HepG2 (cell line): ENCODE results near the gene SLC15A3. TPM values are rescaled to one million over a fixed set of nuclear protein-coding genes. Genes with fewer than 3 reads are reported as not detected.

Experiments
- FOXA3 ChIP-seq: IDR thresholded peaks from 2 replicates; pipeline ENCODE4 v1.6.1; 2016; ENCODE audit warnings: missing genetic modification reagents, missing compliant biosample characterization
- GTF3A ChIP-seq: sonication (generic); formaldehyde crosslinking; conservative IDR thresholded peaks from 2 replicates; pipeline ENCODE4 v1.4.0; 2020; ENCODE audit warnings: mild to moderate bottlenecking, missing genetic modification reagents
- HOXA9 ChIP-seq: sonication (generic); formaldehyde crosslinking; IDR thresholded peaks from 2 replicates; pipeline ENCODE4 v1.8.1; 2022; ENCODE audit warnings: missing genetic modification reagents, mild to moderate bottlenecking, moderate library complexity, borderline replicate concordance
- IKZF4 ChIP-seq: sonication (generic); formaldehyde crosslinking; IDR thresholded peaks from 2 replicates; pipeline ENCODE4 v1.5.1; 2020; ENCODE audit warnings: borderline replicate concordance, mild to moderate bottlenecking, low read depth, missing genetic modification reagents; ENCODE audit errors: not compliant biosample characterization
- KAT8 ChIP-seq: IDR thresholded peaks from 2 replicates; pipeline ENCODE4 v1.6.1; 2016; ENCODE audit warnings: missing genetic modification reagents, missing compliant biosample characterization
- NFYC ChIP-seq: IDR thresholded peaks from 2 replicates; pipeline ENCODE4 v1.6.1; 2016; ENCODE audit warnings: missing genetic modification reagents, missing compliant biosample characterization
- PCBP1 ChIP-seq: fragments of 200-400 bp; formaldehyde crosslinking; IDR thresholded peaks from 2 replicates; pipeline ENCODE4 v1.6.1; 2017; ENCODE audit warnings: mild to moderate bottlenecking, low read depth, low read length, borderline replicate concordance
- POLR2A ChIP-seq, 2 experiments: IDR thresholded peaks; 2 replicates each; pipeline ENCODE4 v1.6.1; 2011; ENCODE audit warnings: low read depth in 2 of 2, low read length in 2 of 2, mild to moderate bottlenecking in 1 of 2, moderate library complexity in 1 of 2; ENCODE audit not compliant: insufficient read depth in 1 of 2
- RORA ChIP-seq: sonication (generic); formaldehyde crosslinking; IDR thresholded peaks from 2 replicates; pipeline ENCODE4 v1.5.0; 2020; ENCODE audit warnings: mild to moderate bottlenecking, missing genetic modification reagents, moderate library complexity
- SATB2 ChIP-seq: sonication (generic); formaldehyde crosslinking; IDR thresholded peaks from 2 replicates; pipeline ENCODE4 v1.5.0; 2020; ENCODE audit warnings: missing genetic modification reagents
- THAP11 ChIP-seq: IDR thresholded peaks from 2 replicates; pipeline ENCODE4 v1.6.1; 2016; ENCODE audit warnings: missing biosample characterization, missing genetic modification reagents
- U2AF2 ChIP-seq: fragments of 200-400 bp; formaldehyde crosslinking; IDR thresholded peaks from 2 replicates; pipeline ENCODE4 v1.6.1; 2017; ENCODE audit warnings: low read depth, mild to moderate bottlenecking, low read length
- ZNF180 ChIP-seq: sonication (generic); formaldehyde crosslinking; IDR thresholded peaks from 2 replicates; pipeline ENCODE4 v1.4.0; 2020; ENCODE audit warnings: low read depth, missing genetic modification reagents, borderline replicate concordance
- ZNF207 ChIP-seq: fragments of 450-650 bp; IDR thresholded peaks from 2 replicates; pipeline ENCODE4 v1.6.1; 2016; ENCODE audit warnings: antibody characterized with exemption, borderline replicate concordance
- ZNF431 ChIP-seq: sonication (generic); formaldehyde crosslinking; IDR thresholded peaks from 2 replicates; pipeline ENCODE4 v1.9.0; 2022; ENCODE audit warnings: missing genetic modification reagents, low read depth, mild to moderate bottlenecking, borderline replicate concordance
- ZNF570 ChIP-seq: sonication (generic); formaldehyde crosslinking; IDR thresholded peaks from 2 replicates; pipeline ENCODE4 v1.4.0; 2020; ENCODE audit warnings: mild to moderate bottlenecking, missing genetic modification reagents, borderline replicate concordance
- ZNF776 ChIP-seq: sonication (generic); formaldehyde crosslinking; IDR thresholded peaks from 2 replicates; pipeline ENCODE4 v1.4.0; 2020; ENCODE audit warnings: mild to moderate bottlenecking, missing genetic modification reagents
- polyA plus RNA-seq, 8 experiments: library from polyadenylated mRNA; depleted of rRNA in 3 of 8; stranded (reverse) in 7 of 8; unstranded in 1 of 8; fragments of >200 nt; fragmentation: Illumina TruSeq in 4 of 8; extraction: Trizol in 4 of 8; gene quantifications; 2 replicates each; pipeline versions ENCODE4 v1.2.1 to v1.2.3, GENCODE V29; 2011 to 2016; ENCODE audit warnings: low read depth in 4 of 8, missing spikeins in 1 of 8, mixed read lengths in 1 of 8; ENCODE audit not compliant: insufficient read depth in 1 of 8
- total RNA-seq, 5 experiments: library from RNA; depleted of rRNA; stranded (reverse); fragments of >200 nt; fragmentation: Illumina TruSeq; extraction: Trizol; gene quantifications; 2 replicates each; pipeline ENCODE4 v1.2.3, GENCODE V29; 2016; ENCODE audit warnings: low read depth in 1 of 5
- TF ChIP-seq, protein P1 (sequence below): sonication (generic); formaldehyde crosslinking; IDR thresholded peaks from 2 replicates; pipeline ENCODE4 v1.4.0; 2020; ENCODE audit warnings: missing genetic modification reagents, borderline replicate concordance
- TF ChIP-seq, protein P2 (sequence below): sonication (generic); formaldehyde crosslinking; IDR thresholded peaks from 2 replicates; pipeline ENCODE4 v1.5.1; 2020; ENCODE audit warnings: mild to moderate bottlenecking, moderate library complexity, missing genetic modification reagents
- TF ChIP-seq, protein P3 (sequence below): sonication (generic); formaldehyde crosslinking; conservative IDR thresholded peaks from 2 replicates; pipeline ENCODE4 v1.4.0; 2020; ENCODE audit warnings: missing genetic modification reagents
- TF ChIP-seq, protein P4 (sequence below): IDR thresholded peaks from 2 replicates; pipeline ENCODE4 v1.6.1; 2012; ENCODE audit warnings: inconsistent platforms
- TF ChIP-seq, protein P5 (sequence below): sonication (generic); formaldehyde crosslinking; IDR thresholded peaks from 2 replicates; pipeline ENCODE4 v1.8.1; 2023; ENCODE audit warnings: missing genetic modification reagents, inconsistent platforms, borderline replicate concordance

Gene SLC15A3
- total and polyA plus RNA-seq, 2 of the 13 experiments (the other 11 are each of a cell fraction or from before 2014, with no cell fraction given): 0.45 to 0.77 TPM

DNA sequence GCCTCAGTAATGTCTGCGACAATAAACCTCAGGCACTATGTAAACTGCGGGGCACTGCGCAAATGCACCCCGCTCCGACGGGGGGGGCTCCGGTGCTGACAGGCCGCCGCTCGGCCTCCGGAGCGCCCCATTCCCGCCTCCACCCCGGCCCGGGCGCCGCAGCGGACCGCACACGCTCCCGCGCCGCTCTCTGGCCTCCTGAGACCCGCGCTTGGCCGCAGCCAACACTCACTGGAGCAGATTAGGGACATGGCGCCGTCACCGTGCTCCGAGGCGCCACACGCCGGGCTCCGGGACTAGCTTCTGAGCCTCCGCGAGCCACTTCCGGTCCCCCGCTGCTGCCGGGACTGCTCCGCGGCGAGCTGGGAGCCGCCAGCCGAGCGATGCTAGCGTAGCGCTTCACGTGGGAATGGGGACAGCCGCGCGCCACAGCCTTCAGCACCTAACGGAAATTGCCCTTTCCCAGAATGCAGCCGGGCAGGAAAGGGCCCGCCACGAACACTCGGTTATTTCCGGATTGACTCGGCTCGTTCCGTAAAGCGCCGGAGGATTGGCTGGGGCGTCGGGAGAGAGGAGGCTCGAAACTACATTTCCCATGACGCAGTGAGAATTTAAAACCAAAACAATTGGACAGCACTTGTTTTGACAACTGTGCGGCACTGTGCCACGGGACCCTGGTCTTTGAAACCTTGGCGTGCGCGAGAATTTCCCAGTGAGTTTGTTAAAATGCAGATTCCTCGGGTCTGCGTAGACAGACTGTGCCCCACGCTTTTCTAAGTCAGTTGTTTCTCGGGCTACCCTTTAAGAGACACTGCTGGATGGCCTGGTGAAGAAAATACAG, 45.6 kb downstream of the SLC15A3 start, which contains the start of gene PRPF19 (continued):
- TF ChIP-seq, protein P1, sequence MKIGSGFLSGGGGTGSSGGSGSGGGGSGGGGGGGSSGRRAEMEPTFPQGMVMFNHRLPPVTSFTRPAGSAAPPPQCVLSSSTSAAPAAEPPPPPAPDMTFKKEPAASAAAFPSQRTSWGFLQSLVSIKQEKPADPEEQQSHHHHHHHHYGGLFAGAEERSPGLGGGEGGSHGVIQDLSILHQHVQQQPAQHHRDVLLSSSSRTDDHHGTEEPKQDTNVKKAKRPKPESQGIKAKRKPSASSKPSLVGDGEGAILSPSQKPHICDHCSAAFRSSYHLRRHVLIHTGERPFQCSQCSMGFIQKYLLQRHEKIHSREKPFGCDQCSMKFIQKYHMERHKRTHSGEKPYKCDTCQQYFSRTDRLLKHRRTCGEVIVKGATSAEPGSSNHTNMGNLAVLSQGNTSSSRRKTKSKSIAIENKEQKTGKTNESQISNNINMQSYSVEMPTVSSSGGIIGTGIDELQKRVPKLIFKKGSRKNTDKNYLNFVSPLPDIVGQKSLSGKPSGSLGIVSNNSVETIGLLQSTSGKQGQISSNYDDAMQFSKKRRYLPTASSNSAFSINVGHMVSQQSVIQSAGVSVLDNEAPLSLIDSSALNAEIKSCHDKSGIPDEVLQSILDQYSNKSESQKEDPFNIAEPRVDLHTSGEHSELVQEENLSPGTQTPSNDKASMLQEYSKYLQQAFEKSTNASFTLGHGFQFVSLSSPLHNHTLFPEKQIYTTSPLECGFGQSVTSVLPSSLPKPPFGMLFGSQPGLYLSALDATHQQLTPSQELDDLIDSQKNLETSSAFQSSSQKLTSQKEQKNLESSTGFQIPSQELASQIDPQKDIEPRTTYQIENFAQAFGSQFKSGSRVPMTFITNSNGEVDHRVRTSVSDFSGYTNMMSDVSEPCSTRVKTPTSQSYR (CRISPR knock-in tag): peak; percentile 16; the same call in 1 of the 2 replicates
- TF ChIP-seq IKZF4 (peak; percentile 69), ZNF180 (CRISPR knock-in tag) (no peak), ZNF431 (CRISPR knock-in tag) (no peak; the same call in 1 of the 2 replicates), ZNF207 (no peak), KAT8 (CRISPR knock-in tag) (peak; percentile 91), POLR2A (IDR thresholded peaks at IDR 0.05; ENCODE audit: insufficient read depth in 1 of 2, low read depth in 2 of 2, low read length in 2 of 2) (peak; percentile 88 to 89), SATB2 (CRISPR knock-in tag) (no peak), ZNF776 (no peak), RORA (CRISPR knock-in tag) (no peak), ZNF570 (CRISPR knock-in tag) (no peak), FOXA3 (CRISPR knock-in tag) (no peak), GTF3A (CRISPR knock-in tag) (no peak), NFYC (CRISPR knock-in tag) (peak; percentile 80), THAP11 (CRISPR knock-in tag) (peak; percentile 98), HOXA9 (CRISPR knock-in tag) (0 out of 2 replicates have a peak, but pooled peaks have one; percentile 18), PCBP1 (no peak), U2AF2 (no peak)
- TF ChIP-seq, protein P2, sequence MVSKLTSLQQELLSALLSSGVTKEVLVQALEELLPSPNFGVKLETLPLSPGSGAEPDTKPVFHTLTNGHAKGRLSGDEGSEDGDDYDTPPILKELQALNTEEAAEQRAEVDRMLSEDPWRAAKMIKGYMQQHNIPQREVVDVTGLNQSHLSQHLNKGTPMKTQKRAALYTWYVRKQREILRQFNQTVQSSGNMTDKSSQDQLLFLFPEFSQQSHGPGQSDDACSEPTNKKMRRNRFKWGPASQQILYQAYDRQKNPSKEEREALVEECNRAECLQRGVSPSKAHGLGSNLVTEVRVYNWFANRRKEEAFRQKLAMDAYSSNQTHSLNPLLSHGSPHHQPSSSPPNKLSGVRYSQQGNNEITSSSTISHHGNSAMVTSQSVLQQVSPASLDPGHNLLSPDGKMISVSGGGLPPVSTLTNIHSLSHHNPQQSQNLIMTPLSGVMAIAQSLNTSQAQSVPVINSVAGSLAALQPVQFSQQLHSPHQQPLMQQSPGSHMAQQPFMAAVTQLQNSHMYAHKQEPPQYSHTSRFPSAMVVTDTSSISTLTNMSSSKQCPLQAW (CRISPR knock-in tag): peak; percentile 85
- TF ChIP-seq, protein P3, sequence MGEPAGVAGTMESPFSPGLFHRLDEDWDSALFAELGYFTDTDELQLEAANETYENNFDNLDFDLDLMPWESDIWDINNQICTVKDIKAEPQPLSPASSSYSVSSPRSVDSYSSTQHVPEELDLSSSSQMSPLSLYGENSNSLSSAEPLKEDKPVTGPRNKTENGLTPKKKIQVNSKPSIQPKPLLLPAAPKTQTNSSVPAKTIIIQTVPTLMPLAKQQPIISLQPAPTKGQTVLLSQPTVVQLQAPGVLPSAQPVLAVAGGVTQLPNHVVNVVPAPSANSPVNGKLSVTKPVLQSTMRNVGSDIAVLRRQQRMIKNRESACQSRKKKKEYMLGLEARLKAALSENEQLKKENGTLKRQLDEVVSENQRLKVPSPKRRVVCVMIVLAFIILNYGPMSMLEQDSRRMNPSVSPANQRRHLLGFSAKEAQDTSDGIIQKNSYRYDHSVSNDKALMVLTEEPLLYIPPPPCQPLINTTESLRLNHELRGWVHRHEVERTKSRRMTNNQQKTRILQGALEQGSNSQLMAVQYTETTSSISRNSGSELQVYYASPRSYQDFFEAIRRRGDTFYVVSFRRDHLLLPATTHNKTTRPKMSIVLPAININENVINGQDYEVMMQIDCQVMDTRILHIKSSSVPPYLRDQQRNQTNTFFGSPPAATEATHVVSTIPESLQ (CRISPR knock-in tag): no peak
- TF ChIP-seq, protein P4, sequence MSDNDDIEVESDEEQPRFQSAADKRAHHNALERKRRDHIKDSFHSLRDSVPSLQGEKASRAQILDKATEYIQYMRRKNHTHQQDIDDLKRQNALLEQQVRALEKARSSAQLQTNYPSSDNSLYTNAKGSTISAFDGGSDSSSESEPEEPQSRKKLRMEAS: peak; percentile 95
- TF ChIP-seq, protein P5, sequence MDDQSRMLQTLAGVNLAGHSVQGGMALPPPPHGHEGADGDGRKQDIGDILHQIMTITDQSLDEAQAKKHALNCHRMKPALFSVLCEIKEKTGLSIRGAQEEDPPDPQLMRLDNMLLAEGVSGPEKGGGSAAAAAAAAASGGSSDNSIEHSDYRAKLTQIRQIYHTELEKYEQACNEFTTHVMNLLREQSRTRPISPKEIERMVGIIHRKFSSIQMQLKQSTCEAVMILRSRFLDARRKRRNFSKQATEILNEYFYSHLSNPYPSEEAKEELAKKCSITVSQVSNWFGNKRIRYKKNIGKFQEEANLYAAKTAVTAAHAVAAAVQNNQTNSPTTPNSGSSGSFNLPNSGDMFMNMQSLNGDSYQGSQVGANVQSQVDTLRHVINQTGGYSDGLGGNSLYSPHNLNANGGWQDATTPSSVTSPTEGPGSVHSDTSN: no peak
